H1 (cell line): ENCODE data around the gene PHF23. TPM values are rescaled to one million over a fixed set of nuclear protein-coding genes. Genes with fewer than 3 reads are reported as not detected.

Experiments used
- BACH1 ChIP-seq: IDR thresholded peaks from 2 replicates; pipeline ENCODE4 v1.6.1; 2012; ENCODE audit warnings: low read length, improper control_type of control experiment
- RBBP5 ChIP-seq: IDR thresholded peaks from 2 replicates; pipeline ENCODE4 v1.7.1; 2012; ENCODE audit warnings: low read depth, mild to moderate bottlenecking, inconsistent platforms, low read length, moderate library complexity, borderline replicate concordance
- YY1 ChIP-seq: IDR thresholded peaks from 2 replicates; pipeline ENCODE4 v1.6.1; 2011; ENCODE audit warnings: low read depth, mild to moderate bottlenecking, low read length
- polyA plus RNA-seq, 7 experiments: library from polyadenylated mRNA; depleted of rRNA in 3 of 7; stranded (reverse) in 5 of 7; unstranded in 2 of 7; fragments of >200 nt in 5 of 7; fragments of 200-250 nt in 2 of 7; gene quantifications; 1 replicate in 5 of 7; 2 replicates in 1 of 7; 4 replicates in 1 of 7; pipeline versions ENCODE4 v1.2.1 to v1.2.3, GENCODE V29; 2011 to 2013; ENCODE audit warnings: missing spikeins in 2 of 7, mixed read lengths in 2 of 7
- total RNA-seq: library from RNA; stranded (reverse); fragmentation: NEBNext Ultra II Directional; extraction: Animal tissue kit (Norgen Biotek cat#: 25700); gene quantifications from 2 replicates; pipeline ENCODE4 v1.2.1, GENCODE V29; 2021
- TF ChIP-seq, protein P1 (sequence below): fragments of 300-600 bp; sonication (generic); IDR thresholded peaks from 2 replicates; pipeline ENCODE4 v1.7.1; 2012; ENCODE audit warnings: low read length, moderate library complexity, mild to moderate bottlenecking, inconsistent platforms; ENCODE audit not compliant: insufficient replicate concordance

The PHF23 gene
- total and polyA plus RNA-seq, 2 of the 8 experiments (the other 6 are each of a cell fraction or from before 2014, with no cell fraction given): 47.5 to 62.8 TPM

DNA sequence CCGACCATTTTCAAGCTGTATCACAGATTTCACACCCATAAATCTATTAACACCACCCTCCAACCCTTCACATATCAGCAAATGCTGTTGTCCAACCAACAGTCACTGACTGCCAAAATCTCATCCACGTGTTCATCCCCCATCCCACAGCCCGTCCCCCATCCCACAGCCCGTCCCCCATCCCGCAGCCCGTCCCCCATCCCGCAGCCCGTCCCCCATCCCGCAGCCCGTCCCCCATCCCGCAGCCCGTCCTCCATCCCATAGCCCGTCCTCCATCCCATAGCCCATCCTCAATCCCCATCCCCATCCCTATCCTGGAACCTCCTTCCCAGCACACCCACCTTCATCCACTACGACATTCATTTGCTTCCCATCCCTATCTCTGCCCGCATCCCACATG lies 33.7 kb downstream of the PHF23 start (continued):
- TF ChIP-seq, protein P1, sequence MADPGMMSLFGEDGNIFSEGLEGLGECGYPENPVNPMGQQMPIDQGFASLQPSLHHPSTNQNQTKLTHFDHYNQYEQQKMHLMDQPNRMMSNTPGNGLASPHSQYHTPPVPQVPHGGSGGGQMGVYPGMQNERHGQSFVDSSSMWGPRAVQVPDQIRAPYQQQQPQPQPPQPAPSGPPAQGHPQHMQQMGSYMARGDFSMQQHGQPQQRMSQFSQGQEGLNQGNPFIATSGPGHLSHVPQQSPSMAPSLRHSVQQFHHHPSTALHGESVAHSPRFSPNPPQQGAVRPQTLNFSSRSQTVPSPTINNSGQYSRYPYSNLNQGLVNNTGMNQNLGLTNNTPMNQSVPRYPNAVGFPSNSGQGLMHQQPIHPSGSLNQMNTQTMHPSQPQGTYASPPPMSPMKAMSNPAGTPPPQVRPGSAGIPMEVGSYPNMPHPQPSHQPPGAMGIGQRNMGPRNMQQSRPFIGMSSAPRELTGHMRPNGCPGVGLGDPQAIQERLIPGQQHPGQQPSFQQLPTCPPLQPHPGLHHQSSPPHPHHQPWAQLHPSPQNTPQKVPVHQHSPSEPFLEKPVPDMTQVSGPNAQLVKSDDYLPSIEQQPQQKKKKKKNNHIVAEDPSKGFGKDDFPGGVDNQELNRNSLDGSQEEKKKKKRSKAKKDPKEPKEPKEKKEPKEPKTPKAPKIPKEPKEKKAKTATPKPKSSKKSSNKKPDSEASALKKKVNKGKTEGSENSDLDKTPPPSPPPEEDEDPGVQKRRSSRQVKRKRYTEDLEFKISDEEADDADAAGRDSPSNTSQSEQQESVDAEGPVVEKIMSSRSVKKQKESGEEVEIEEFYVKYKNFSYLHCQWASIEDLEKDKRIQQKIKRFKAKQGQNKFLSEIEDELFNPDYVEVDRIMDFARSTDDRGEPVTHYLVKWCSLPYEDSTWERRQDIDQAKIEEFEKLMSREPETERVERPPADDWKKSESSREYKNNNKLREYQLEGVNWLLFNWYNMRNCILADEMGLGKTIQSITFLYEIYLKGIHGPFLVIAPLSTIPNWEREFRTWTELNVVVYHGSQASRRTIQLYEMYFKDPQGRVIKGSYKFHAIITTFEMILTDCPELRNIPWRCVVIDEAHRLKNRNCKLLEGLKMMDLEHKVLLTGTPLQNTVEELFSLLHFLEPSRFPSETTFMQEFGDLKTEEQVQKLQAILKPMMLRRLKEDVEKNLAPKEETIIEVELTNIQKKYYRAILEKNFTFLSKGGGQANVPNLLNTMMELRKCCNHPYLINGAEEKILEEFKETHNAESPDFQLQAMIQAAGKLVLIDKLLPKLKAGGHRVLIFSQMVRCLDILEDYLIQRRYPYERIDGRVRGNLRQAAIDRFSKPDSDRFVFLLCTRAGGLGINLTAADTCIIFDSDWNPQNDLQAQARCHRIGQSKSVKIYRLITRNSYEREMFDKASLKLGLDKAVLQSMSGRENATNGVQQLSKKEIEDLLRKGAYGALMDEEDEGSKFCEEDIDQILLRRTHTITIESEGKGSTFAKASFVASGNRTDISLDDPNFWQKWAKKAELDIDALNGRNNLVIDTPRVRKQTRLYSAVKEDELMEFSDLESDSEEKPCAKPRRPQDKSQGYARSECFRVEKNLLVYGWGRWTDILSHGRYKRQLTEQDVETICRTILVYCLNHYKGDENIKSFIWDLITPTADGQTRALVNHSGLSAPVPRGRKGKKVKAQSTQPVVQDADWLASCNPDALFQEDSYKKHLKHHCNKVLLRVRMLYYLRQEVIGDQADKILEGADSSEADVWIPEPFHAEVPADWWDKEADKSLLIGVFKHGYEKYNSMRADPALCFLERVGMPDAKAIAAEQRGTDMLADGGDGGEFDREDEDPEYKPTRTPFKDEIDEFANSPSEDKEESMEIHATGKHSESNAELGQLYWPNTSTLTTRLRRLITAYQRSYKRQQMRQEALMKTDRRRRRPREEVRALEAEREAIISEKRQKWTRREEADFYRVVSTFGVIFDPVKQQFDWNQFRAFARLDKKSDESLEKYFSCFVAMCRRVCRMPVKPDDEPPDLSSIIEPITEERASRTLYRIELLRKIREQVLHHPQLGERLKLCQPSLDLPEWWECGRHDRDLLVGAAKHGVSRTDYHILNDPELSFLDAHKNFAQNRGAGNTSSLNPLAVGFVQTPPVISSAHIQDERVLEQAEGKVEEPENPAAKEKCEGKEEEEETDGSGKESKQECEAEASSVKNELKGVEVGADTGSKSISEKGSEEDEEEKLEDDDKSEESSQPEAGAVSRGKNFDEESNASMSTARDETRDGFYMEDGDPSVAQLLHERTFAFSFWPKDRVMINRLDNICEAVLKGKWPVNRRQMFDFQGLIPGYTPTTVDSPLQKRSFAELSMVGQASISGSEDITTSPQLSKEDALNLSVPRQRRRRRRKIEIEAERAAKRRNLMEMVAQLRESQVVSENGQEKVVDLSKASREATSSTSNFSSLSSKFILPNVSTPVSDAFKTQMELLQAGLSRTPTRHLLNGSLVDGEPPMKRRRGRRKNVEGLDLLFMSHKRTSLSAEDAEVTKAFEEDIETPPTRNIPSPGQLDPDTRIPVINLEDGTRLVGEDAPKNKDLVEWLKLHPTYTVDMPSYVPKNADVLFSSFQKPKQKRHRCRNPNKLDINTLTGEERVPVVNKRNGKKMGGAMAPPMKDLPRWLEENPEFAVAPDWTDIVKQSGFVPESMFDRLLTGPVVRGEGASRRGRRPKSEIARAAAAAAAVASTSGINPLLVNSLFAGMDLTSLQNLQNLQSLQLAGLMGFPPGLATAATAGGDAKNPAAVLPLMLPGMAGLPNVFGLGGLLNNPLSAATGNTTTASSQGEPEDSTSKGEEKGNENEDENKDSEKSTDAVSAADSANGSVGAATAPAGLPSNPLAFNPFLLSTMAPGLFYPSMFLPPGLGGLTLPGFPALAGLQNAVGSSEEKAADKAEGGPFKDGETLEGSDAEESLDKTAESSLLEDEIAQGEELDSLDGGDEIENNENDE: no peak
- TF ChIP-seq RBBP5 (0 out of 2 replicates have a peak, but pooled peaks have one; percentile 4), BACH1 (no peak), YY1 (no peak)
